MM.1S (cell line): ENCODE results near the gene CTTN.

ENCODE experiments used
- DNase-seq: peaks from one replicate; pipeline ENCODE4 v3.0.0-alpha.2; 2015
- H2AFZ ChIP-seq: fragments of 300-600 bp; sonication (generic); 2 replicates; pipeline ENCODE4 v1.6.0; 2016; ENCODE audit warnings: antibody characterized with exemption, low read length
- H3F3A ChIP-seq: fragments of 300-600 bp; sonication (generic); 2 replicates; pipeline ENCODE4 v1.6.1; 2016; ENCODE audit warnings: mild to moderate bottlenecking, antibody characterized with exemption, low read length, moderate library complexity, mixed read lengths; ENCODE audit not compliant: insufficient read depth
- H3K27ac ChIP-seq: fragments of 300-600 bp; sonication (generic); 2 replicates; pipeline ENCODE4 v1.5.1; 2016; ENCODE audit warnings: mild to moderate bottlenecking, low read length
- H3K27me3 ChIP-seq: fragments of 300-600 bp; sonication (generic); replicated peaks from 2 replicates; pipeline ENCODE4 v1.6.0; 2016; ENCODE audit warnings: low read length; ENCODE audit not compliant: insufficient read depth
- H3K36me3 ChIP-seq: fragments of 300-600 bp; sonication (generic); replicated peaks from 2 replicates; pipeline ENCODE4 v1.6.1; 2016; ENCODE audit warnings: mild to moderate bottlenecking, low read length, mixed read lengths; ENCODE audit not compliant: insufficient read depth
- H3K4me1 ChIP-seq: fragments of 300-600 bp; sonication (generic); 2 replicates; pipeline ENCODE4 v1.6.1; 2016; ENCODE audit warnings: low read length, mixed read lengths
- H3K4me2 ChIP-seq: fragments of 300-600 bp; sonication (generic); 2 replicates; pipeline ENCODE4 v1.6.0; 2016; ENCODE audit warnings: low read depth, low read length
- H3K4me3 ChIP-seq: fragments of 300-600 bp; sonication (generic); 2 replicates; pipeline ENCODE4 v1.5.1; 2016; ENCODE audit warnings: low read length, mixed read lengths
- H3K79me2 ChIP-seq: fragments of 300-600 bp; sonication (generic); 2 replicates; pipeline ENCODE4 v1.6.1; 2016; ENCODE audit warnings: mixed run types, low read length, mixed read lengths
- H3K9ac ChIP-seq: fragments of 300-600 bp; sonication (generic); 2 replicates; pipeline ENCODE4 v1.6.1; 2016; ENCODE audit warnings: low read length, mixed read lengths
- H3K9me2 ChIP-seq: fragments of 300-600 bp; sonication (generic); replicated peaks from 2 replicates; pipeline ENCODE4 v1.6.1; 2016; ENCODE audit warnings: mild to moderate bottlenecking, low read length, mixed read lengths; ENCODE audit not compliant: insufficient read depth
- H3K9me3 ChIP-seq: fragments of 300-600 bp; sonication (generic); replicated peaks from 2 replicates; pipeline ENCODE4 v1.6.1; 2016; ENCODE audit warnings: mild to moderate bottlenecking, low read length, mixed read lengths; ENCODE audit not compliant: insufficient read depth
- H4K20me1 ChIP-seq: fragments of 300-600 bp; sonication (generic); 2 replicates; pipeline ENCODE4 v1.6.1; 2016; ENCODE audit warnings: mild to moderate bottlenecking, low read length, moderate library complexity, mixed read lengths; ENCODE audit not compliant: insufficient read depth
- EZH2 ChIP-seq: fragments of 300-600 bp; sonication (generic); optimal IDR thresholded peaks from 2 replicates; pipeline ENCODE3; 2017; ENCODE audit warnings: low read depth, mild to moderate bottlenecking, antibody characterized with exemption, low read length, mixed read lengths
- EZH2phosphoT487 ChIP-seq: fragments of 300-600 bp; sonication (generic); IDR thresholded peaks from 2 replicates; pipeline ENCODE4 v1.6.1; 2018; ENCODE audit warnings: antibody characterized with exemption, low read length
- TF ChIP-seq, protein P1 (sequence below): fragments of 300-600 bp; sonication (generic); IDR thresholded peaks from 2 replicates; pipeline ENCODE4 v1.5.1; 2016; ENCODE audit warnings: antibody characterized with exemption, low read length, mixed read lengths

CTTN gene

DNA sequence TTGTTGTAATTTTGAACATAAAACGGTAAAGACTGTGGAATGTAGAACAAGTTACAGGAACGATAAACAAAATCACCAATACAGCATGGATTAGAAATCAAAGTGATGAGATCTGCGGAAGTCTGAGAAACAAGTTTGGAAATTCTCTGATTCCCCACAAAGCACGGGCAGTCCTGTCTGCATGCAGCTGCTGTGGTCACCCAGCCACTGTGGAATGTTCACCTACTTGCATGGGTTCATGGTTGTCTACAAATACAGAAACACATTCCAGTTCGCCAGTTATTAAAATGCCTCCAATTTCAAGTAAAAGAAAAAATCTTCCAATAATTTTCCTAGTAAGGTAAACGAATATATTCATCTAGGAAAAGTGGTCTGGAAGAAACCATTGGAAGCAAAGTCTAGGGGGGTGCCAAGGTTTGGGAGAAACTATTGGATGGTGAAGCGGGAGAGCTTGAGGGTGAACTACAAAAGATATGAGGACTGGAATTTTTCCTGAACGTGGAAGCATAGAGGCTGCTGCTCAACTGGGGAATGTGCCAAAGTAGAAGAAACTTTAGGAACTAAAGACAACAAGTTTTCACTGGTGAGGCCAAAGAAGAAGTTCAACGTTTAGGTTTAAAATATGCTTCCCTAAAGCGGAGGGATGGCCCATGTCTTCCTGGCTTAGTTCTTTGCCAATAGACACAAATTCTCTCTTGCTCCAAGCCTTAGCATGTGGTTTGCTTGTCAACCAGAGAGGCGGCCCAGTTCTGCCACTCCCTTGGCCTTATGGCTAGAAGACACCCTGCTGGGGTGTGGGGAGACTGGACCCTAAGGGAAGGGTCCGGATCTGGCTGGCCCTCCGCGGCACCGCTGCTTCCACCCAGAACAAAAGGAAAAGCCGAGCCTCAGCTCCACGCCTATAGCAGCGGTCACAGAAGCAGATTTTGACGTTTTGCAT, 70.2 kb downstream of the CTTN start:
- H3K4me3 ChIP-seq = no peak overlapping the region
- H2AFZ ChIP-seq = no peak overlapping the region
- H3K9me2 ChIP-seq = no peaks in the 10 kb centered on the region
- no peak for DNase-seq
- H3K79me2 ChIP-seq = no peaks in the 10 kb centered on the region
- no peak overlapping the region for H3K4me2 ChIP-seq
- TF ChIP-seq EZH2phosphoT487 = no peak
- TF ChIP-seq, protein P1, sequence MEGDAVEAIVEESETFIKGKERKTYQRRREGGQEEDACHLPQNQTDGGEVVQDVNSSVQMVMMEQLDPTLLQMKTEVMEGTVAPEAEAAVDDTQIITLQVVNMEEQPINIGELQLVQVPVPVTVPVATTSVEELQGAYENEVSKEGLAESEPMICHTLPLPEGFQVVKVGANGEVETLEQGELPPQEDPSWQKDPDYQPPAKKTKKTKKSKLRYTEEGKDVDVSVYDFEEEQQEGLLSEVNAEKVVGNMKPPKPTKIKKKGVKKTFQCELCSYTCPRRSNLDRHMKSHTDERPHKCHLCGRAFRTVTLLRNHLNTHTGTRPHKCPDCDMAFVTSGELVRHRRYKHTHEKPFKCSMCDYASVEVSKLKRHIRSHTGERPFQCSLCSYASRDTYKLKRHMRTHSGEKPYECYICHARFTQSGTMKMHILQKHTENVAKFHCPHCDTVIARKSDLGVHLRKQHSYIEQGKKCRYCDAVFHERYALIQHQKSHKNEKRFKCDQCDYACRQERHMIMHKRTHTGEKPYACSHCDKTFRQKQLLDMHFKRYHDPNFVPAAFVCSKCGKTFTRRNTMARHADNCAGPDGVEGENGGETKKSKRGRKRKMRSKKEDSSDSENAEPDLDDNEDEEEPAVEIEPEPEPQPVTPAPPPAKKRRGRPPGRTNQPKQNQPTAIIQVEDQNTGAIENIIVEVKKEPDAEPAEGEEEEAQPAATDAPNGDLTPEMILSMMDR = no peak
- TF ChIP-seq EZH2 = no peak
- no peaks in the 10 kb centered on the region for H4K20me1 ChIP-seq
- no peak overlapping the region for H3K9ac ChIP-seq
- no peaks in the 10 kb centered on the region for H3K36me3 ChIP-seq
- H3K9me3 ChIP-seq = no peaks in the 10 kb centered on the region
- H3K27me3 ChIP-seq = peaks cover 82% of the 10 kb centered on the region
- no peak overlapping the region for H3K27ac ChIP-seq
- peaks cover 17% of the 10 kb centered on the region for H3F3A ChIP-seq
- H3K4me1 ChIP-seq = peaks cover 20% of the 10 kb centered on the region

DNA sequence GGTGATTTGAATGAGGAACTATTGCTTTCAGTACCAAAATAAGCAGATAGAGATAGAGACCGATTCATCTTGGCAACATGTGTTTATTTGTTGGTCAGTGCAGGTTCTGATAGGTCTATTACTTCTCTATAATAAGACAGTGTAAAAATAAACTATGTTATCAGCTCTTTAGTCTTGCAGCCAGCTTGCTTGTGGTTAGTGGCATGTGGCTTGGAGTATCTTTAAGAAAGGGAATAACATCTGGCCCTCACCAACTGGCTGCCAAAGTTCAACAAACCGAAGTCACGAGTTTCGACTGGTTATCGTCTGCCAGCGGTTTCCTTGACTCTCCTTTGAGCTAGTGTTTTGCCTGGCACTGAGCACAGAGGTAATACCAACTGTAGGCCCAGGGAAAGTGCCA, 71.8 kb downstream of the CTTN start:
- DNase-seq = peak; percentile 87
- Histone ChIP-seq H3K9ac (no peak overlapping the region), H3K4me3 (no peak overlapping the region), H3K27ac (0 out of 2 replicates have a peak overlapping the region, but pooled peaks have one; percentile 3), H2AFZ (no peak overlapping the region), H3K27me3 (peaks cover 89% of the 10 kb centered on the region), H3K4me1 (peaks cover 20% of the 10 kb centered on the region), H3F3A (peaks cover 17% of the 10 kb centered on the region), H3K79me2 (no peaks in the 10 kb centered on the region), H3K4me2 (peak overlapping the region; percentile 38; the same call in 1 of the 2 replicates), H3K9me3 (no peaks in the 10 kb centered on the region), H4K20me1 (no peaks in the 10 kb centered on the region), H3K36me3 (no peaks in the 10 kb centered on the region), H3K9me2 (no peaks in the 10 kb centered on the region)
- TF ChIP-seq, protein P1 = no peak
- TF ChIP-seq EZH2phosphoT487 = no peak
- TF ChIP-seq EZH2 = no peak

DNA sequence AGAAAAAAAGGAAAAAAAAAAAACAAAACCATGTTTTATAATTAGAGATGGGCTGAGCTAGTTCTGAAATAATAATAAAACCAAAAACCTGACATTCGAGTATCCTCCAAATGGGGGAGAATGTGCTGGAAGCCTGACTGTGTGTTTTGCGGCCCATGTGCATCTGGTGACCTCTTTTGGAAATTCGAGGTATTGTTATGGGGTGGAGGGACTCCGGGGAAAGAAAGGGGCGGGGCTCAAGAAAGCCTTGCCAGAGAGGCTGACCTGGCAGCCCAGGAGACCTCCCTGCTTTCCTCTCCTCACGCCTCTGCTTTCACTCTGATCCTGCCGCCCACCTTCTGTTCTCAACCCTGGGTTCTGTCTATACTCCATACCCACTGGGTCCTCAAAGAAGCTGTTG, 72.9 kb downstream of the CTTN start:
- peak; percentile 34 for DNase-seq
- H3K27me3 ChIP-seq = peaks cover 89% of the 10 kb centered on the region
- no peak overlapping the region for H3K4me3 ChIP-seq
- no peaks in the 10 kb centered on the region for H3K79me2 ChIP-seq
- TF ChIP-seq, protein P1 = peak; percentile 41
- TF ChIP-seq EZH2 (no peak), EZH2phosphoT487 (no peak)
- H3K9me3 ChIP-seq = no peaks in the 10 kb centered on the region
- H3K4me1 ChIP-seq = peaks cover 20% of the 10 kb centered on the region
- H2AFZ ChIP-seq = no peak overlapping the region
- H3K27ac ChIP-seq = no peak overlapping the region
- no peaks in the 10 kb centered on the region for H4K20me1 ChIP-seq
- H3F3A ChIP-seq = peaks cover 17% of the 10 kb centered on the region
- H3K4me2 ChIP-seq = no peak overlapping the region
- H3K9me2 ChIP-seq = no peaks in the 10 kb centered on the region
- H3K9ac ChIP-seq = no peak overlapping the region
- no peaks in the 10 kb centered on the region for H3K36me3 ChIP-seq
